K562 (cell line): Measurements from ENCODE around the gene CDS1. TPM values are rescaled to one million over a fixed set of nuclear protein-coding genes. Genes with fewer than 3 reads are reported as not detected.

Experiments used
- BCLAF1 ChIP-seq, 2 experiments: fragments of 450-650 bp in 1 of 2; IDR thresholded peaks; 2 replicates each; pipeline ENCODE4 v1.6.1; 2011 to 2017; ENCODE audit warnings: low read depth in 2 of 2, antibody characterized with exemption in 1 of 2, borderline replicate concordance in 1 of 2, low read length in 1 of 2, mild to moderate bottlenecking in 1 of 2, mixed read lengths in 1 of 2; ENCODE audit not compliant: control insufficient read depth in 1 of 2
- NFRKB ChIP-seq: fragments of 450-650 bp; IDR thresholded peaks from 2 replicates; pipeline ENCODE4 v1.6.1; 2016; ENCODE audit warnings: low read depth
- NR1H2 ChIP-seq: sonication (generic); formaldehyde crosslinking; IDR thresholded peaks from 2 replicates; pipeline ENCODE4 v1.4.0; 2020; ENCODE audit warnings: mild to moderate bottlenecking, missing genetic modification reagents
- NR2F6 ChIP-seq: fragments of 450-650 bp; formaldehyde crosslinking; IDR thresholded peaks from 2 replicates; pipeline ENCODE4 v1.4.0; 2020; ENCODE audit warnings: mild to moderate bottlenecking
- NUFIP1 ChIP-seq: fragments of 450-650 bp; IDR thresholded peaks from 2 replicates; pipeline ENCODE4 v1.6.1; 2018; ENCODE audit not compliant: partially characterized antibody
- PYGO2 ChIP-seq: fragments of 450-650 bp; IDR thresholded peaks from 2 replicates; pipeline ENCODE4 v1.6.1; 2016; ENCODE audit warnings: mild to moderate bottlenecking, missing genetic modification characterization, moderate library complexity, missing compliant biosample characterization
- ZNF280A ChIP-seq: fragments of 450-650 bp; IDR thresholded peaks from 2 replicates; pipeline ENCODE4 v1.6.1; 2018; ENCODE audit warnings: mild to moderate bottlenecking, low read depth; ENCODE audit not compliant: partially characterized antibody
- polyA plus RNA-seq, 8 experiments: library from polyadenylated mRNA; depleted of rRNA in 4 of 8; stranded (reverse) in 5 of 8; unstranded in 3 of 8; fragments of >200 nt; fragmentation: Nextera tagmentation in 2 of 8; fragmentation: Illumina TruSeq in 1 of 8; extraction: Ambion mirVana in 2 of 8; extraction: Trizol in 1 of 8; gene quantifications; 2 replicates each; pipeline versions ENCODE4 v1.2.1 to v1.2.3, GENCODE V29; 2011 to 2014; ENCODE audit warnings: inconsistent platforms in 1 of 8, missing spikeins in 1 of 8
- total RNA-seq, 7 experiments: library from RNA; depleted of rRNA in 6 of 7; stranded (reverse); fragments of >200 nt in 6 of 7; fragmentation: Illumina TruSeq in 2 of 7; extraction: Trizol in 2 of 7; gene quantifications; 2 replicates each; pipeline versions ENCODE4 v1.2.1 to v1.2.3, GENCODE V29; 2011 to 2021; ENCODE audit warnings: low replicate concordance in 1 of 7
- TF ChIP-seq, protein P1 (sequence below), 2 experiments: fragments of 450-650 bp; conservative IDR thresholded peaks; 2 replicates each; pipeline ENCODE4 v1.6.1; 2017; ENCODE audit warnings: mild to moderate bottlenecking in 2 of 2, moderate library complexity in 2 of 2
- TF ChIP-seq, protein P2 (sequence below): fragments of 450-650 bp; IDR thresholded peaks from one replicate; pipeline ENCODE4 v1.6.1; 2018; ENCODE audit warnings: mild to moderate bottlenecking, moderate library complexity; ENCODE audit not compliant: partially characterized antibody

The CDS1 gene
- total and polyA plus RNA-seq, 9 of the 15 experiments (the other 6 are each of a cell fraction or from before 2014, with no cell fraction given) = 0.04 to 0.42 (median 0.15) TPM

- TF ChIP-seq, protein P1, sequence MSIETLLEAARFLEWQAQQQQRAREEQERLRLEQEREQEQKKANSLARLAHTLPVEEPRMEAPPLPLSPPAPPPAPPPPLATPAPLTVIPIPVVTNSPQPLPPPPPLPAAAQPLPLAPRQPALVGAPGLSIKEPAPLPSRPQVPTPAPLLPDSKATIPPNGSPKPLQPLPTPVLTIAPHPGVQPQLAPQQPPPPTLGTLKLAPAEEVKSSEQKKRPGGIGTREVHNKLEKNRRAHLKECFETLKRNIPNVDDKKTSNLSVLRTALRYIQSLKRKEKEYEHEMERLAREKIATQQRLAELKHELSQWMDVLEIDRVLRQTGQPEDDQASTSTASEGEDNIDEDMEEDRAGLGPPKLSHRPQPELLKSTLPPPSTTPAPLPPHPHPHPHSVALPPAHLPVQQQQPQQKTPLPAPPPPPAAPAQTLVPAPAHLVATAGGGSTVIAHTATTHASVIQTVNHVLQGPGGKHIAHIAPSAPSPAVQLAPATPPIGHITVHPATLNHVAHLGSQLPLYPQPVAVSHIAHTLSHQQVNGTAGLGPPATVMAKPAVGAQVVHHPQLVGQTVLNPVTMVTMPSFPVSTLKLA (conservative IDR thresholded peaks at IDR 0.05) = no peak
- TF ChIP-seq NUFIP1 (no peak), NR2F6 (no peak), PYGO2 (tag) (no peak), BCLAF1 (IDR thresholded peaks at IDR 0.05; ENCODE audit: borderline replicate concordance in 1 of 2, control insufficient read depth in 1 of 2, low read depth in 2 of 2, low read length in 1 of 2) (no peak), ZNF280A (no peak), NFRKB (no peak), NR1H2 (no peak)
- TF ChIP-seq, protein P2, sequence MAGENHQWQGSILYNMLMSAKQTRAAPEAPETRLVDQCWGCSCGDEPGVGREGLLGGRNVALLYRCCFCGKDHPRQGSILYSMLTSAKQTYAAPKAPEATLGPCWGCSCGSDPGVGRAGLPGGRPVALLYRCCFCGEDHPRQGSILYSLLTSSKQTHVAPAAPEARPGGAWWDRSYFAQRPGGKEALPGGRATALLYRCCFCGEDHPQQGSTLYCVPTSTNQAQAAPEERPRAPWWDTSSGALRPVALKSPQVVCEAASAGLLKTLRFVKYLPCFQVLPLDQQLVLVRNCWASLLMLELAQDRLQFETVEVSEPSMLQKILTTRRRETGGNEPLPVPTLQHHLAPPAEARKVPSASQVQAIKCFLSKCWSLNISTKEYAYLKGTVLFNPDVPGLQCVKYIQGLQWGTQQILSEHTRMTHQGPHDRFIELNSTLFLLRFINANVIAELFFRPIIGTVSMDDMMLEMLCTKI = no peak
Observed at GRCh38 chr4:84669201-84669600, 86.3 kb downstream of the CDS1 start (continued).
